HG03520 (cell line): ENCODE data around the gene NCOR2.

Source experiments
- ATAC-seq: cut with Tn5 transposase; IDR thresholded peaks from one replicate; pipeline ENCODE4 v1.9.1; 2021; ENCODE audit warnings: mild to moderate bottlenecking, moderate library complexity; ENCODE audit not compliant: unreplicated experiment

The NCOR2 gene

GRCh38 chr12:124544983-124545382 lies 22.4 kb downstream of the NCOR2 start:
- no peak for ATAC-seq

- no peak for ATAC-seq
Observed at GRCh38 chr12:124544311-124544970, 23.0 kb downstream of the NCOR2 start.

- no peak for ATAC-seq
Observed at GRCh38 chr12:124543590-124544310, 23.7 kb downstream of the NCOR2 start.

- no peak for ATAC-seq
Observed at GRCh38 chr12:124543052-124543589, 24.3 kb downstream of the NCOR2 start.

DNA sequence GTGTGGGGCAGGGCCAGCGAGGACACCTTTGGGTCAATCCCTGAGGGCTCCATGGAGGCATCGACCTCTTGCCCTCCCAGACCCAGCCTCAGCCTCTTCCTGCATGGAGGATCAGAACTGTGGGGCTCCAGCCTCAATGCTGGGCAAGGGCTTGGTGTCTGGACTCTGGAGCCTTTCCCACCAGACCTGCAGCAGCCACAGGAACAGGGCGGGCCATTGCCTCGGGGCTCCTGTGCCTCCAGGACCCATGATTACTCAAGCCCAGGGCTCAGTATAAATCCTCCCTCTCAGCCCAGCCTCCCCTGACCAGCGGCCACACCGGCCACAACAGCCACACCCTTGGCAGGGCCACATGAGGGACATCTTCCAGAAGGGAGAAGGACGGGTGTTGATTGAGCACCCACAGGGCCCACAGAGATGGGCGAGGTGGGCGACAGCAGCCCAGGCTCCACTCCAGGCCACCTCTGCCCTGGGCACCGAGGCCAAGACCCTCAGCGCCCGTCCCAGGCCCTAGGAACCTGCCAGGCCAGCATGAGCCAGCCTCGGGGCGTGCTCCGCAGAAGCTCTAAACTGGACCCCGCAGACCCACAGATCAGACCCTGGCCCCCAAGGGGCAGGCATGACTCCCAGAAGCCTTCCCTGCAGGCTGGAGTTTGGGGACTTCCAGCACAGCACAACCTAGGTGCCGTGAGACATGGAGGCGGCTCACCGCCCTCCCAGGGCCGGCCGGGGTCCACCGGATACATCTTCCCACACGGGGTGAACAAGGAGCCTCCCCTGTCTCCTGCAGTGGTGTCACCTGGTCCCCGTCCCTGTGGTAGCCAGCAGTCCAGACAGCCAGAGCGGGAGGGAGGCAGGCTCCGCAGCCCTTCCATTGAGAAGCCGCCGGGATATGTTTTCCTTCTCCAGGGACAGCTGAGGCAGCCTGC lies 25.1 kb downstream of the NCOR2 start:
- no peak for ATAC-seq

DNA sequence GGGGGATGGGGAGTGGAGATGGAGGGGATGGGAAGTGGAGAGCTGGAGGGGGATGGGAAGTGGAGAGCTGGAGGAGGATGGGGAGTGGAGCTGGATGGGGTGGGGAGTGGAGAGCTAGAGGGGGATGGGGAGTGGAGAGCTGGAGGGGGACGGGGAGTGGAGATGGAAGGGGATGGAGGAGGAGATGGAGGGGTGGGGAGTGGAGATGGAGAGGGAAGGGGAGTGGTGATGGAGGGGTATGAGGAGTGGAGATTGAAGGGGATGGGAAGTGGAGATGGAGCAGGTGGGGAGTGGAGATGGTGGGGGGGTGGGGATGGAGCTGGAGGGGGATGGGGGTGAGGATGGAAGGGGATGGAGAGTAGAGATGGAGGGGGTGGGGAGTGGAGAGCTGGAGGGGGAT lies 26.1 kb downstream of the NCOR2 start:
- no peak for ATAC-seq

DNA sequence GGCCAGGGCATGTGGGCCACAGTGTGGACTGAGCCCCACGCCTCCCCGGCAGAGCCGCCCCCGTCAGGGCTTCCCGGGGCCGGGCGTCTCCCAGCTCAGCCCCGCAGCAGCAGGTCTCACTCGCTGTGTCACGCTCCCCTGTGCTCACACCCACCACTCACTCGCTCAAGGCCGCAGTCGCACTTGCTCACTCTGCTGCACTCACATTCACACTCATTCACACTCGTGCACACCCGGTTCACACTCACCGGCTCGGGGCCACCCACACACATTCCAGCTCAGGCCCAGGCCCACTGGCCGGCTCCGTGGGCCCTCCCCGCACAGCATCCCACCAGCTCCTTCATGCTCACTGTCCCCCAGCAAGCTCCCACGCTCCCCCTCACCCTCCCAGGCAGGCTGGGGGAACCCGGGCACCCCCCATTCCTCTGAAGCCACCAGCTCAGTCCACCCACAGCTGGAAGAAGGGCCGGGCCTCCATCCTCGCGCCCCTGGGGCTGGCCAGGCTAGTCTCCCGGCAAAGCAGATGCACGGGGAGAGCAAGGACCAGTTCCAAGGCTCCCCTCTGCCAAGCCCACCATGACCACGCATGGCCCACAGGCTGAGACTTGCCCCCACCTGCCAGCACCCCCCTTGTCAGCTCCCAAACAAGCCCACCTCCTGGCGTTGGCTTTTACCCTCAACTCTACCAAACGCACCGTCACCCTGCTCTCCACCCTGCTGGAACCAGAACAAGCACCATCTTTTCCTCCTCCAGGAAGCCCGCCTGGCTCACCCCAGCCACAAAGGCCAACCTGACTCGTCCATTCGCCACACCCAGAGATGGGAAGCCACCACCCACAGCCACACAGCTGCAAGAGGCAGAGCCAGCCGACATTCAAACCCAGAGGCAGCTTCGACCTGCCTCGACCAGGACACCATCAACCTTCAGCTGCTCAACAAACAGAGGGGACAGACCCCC lies 28.0 kb downstream of the NCOR2 start:
- no peak for ATAC-seq

GRCh38 chr12:124538194-124539082 lies 29.0 kb downstream of the NCOR2 start:
- ATAC-seq = no peak

GRCh38 chr12:124537525-124538193 lies 29.8 kb downstream of the NCOR2 start:
- no peak for ATAC-seq

DNA sequence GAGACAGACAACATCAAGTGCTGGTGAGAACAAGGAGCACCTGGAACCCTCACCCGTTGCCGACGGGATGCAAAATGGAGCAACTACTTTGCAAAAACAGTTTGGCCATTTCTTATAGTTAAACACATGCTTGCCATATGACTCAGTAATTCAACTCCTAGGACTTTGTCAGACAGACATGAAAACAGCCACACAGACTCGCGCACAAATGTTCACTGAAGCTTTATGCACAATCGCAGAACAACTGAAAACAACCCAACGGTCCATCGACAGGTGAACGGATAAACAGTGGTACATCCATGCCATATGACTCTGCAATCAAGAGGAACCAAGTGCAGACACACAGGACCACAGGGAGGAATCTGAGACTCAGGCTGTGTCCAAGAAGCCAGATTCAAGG lies 30.8 kb downstream of the NCOR2 start:
- no peak for ATAC-seq

DNA sequence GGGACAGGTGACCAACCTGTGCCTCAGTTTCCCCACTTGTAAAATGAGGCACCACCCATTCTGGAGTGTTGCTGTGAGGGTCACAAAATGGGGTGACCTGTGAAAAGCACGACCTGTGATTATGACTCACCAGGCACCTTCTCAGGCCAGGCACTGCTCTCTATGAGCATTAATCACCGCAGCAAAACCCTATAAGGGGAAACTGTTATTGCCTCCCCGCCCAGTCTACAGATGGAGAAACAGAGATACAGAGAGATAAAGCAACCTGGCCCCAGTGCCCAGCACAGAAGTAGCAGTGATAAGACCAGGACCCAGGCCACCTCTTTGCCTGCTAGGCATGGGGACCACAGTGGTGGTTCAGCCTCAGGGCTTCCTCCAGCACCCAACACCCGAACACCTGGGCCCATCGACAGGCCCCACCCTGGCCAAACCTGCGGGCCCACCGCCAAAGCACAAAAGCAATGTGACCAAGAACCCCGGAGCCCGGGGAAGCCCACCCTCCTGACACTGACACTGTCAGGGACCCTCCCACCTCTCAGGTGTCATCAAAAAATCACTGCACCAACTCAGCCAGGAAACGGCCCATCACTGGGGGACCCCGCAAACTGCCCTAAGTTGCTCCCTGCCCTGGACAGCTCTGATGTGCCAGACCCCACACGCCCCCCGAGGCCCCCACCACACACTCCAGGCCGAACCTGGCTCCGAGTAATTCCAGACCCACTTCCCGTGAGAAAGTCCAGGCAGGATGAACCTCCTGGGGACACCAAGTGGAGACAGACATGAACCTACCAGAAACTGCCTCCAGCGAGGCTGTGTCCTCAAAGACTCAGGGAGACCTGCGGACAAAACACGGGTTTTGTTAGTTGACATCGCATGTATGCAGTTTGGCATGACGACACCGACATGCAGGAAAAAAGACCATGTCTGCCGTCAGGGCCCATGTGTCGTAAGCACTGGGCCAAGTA lies 32.4 kb downstream of the NCOR2 start:
- ATAC-seq = no peak

GRCh38 chr12:124533456-124533855 lies 34.0 kb downstream of the NCOR2 start:
- ATAC-seq = no peak

GRCh38 chr12:124532967-124533366 lies 34.4 kb downstream of the NCOR2 start:
- ATAC-seq = no peak

DNA sequence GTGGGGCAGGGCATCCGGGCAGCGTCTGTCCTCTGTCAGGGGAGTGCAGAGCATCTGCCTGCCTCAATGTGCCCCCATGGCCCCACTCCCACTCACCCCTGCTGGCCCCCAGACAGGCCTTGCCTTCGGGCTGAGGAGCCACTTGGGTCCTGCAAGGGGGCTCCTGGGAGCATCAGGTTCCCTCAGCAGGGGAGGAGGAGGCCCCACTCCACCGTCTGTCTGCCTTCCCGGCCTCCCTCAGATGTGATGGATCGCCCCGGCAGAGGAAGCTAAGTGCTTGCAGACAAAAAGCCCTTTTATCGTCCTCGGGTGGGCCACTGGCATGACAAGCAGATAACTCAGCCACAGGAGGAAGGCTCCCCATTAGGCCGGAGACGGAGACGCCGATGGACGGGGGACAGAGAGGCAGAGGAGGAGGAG lies 35.1 kb downstream of the NCOR2 start:
- no peak for ATAC-seq

DNA sequence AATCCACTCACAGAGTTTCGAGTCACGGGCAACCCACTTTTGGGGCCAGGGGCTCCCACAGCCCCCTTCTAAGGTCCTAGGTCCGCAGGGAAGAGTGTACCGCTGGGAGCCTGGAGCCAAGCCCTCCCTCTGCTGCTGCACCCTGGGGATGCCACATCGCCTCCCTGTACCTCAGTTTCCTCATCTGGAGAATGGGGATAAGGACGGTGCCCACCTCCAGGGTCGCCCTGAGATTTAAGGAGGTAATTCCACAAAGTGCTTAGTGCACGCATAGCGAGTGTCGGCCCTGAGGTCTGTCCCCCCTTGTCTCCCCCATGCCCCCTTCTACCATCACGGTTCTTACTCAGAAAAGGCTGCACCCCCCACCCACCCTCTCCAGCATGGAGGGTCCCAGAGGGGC lies 35.5 kb downstream of the NCOR2 start:
- ATAC-seq = no peak

DNA sequence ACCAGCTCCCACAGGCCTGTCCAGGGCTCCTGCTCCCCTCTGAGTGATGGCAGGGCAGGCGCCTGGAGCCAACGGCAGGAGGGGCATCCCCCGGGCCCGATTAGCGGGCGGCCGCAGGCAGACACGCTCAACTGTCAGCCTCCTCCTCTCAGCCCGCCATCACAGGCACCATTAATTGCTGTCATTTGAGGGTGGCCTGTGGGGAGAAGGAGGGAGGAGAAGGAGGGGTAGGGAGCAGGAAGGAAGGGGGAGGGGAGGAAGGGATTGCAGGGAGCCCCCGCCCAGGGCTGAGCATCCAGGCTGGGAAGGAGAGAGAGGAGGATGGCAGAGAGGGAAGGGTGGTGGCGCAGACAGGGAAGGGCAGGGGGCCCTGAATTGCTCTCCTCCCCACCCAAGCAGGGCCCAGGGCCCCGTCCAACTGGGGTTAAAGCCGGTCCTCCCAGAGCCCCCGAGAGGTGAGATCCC lies 36.1 kb downstream of the NCOR2 start:
- no peak for ATAC-seq

DNA sequence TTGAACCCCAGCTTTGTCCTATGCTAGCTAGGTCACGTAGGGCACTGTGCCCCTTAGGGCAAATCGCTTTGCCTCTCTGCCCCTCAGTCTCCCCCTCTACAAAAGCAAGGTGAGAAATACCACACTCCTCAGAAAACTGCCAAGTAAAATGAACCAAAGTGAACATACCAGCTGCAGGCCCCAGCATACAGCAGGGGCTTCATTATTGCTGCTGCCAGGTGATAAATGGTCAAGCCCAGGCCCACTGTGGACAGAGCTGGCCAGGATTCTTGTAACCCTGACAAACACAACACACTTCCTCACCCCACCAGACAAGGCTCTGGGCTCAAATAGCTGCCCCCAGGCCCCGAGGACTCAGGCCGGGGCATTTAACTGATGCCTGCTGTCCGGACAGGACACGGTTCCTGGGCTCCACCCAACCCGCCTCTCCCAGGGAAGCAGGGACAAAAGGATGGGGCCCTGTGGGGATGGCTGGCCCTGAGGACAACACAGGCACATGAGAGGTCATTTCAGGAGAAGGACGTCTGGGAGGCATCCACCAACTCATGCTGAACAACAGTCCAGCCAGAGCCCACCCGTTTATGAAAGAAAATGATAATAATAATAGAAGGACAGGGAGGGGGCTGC lies 36.7 kb downstream of the NCOR2 start:
- ATAC-seq = no peak
